HUES64 (cell line): ENCODE results near the gene POPDC2.

Source experiments
- H3K27ac ChIP-seq: 2 replicates; pipeline ENCODE4 v1.7.0; 2013; ENCODE audit warnings: low read depth, low read length, inconsistent platforms
- H3K27me3 ChIP-seq: 2 replicates; pipeline ENCODE4 v1.6.1; 2013; ENCODE audit warnings: mild to moderate bottlenecking, low read length; ENCODE audit not compliant: insufficient read depth
- H3K36me3 ChIP-seq: 2 replicates; pipeline ENCODE4 v1.6.1; 2013; ENCODE audit warnings: mild to moderate bottlenecking, low read length; ENCODE audit not compliant: insufficient read depth
- H3K4me1 ChIP-seq: 2 replicates; pipeline ENCODE4 v1.6.1; 2013; ENCODE audit warnings: mild to moderate bottlenecking, low read length, moderate library complexity; ENCODE audit not compliant: insufficient read depth
- H3K4me3 ChIP-seq: 2 replicates; pipeline ENCODE4 v1.5.1; 2013; ENCODE audit warnings: mild to moderate bottlenecking, low read length, moderate library complexity
- H3K9ac ChIP-seq: 2 replicates; pipeline ENCODE4 v1.6.1; 2013; ENCODE audit warnings: mild to moderate bottlenecking, low read depth, low read length
- H3K9me3 ChIP-seq: 2 replicates; pipeline ENCODE4 v1.6.1; 2013; ENCODE audit warnings: low read depth, low read length; ENCODE audit not compliant: insufficient read depth
- WGBS: fragments of 150-250, 120-280 bp; methylation state at CpG from one replicate; pipeline ENCODE4 v1.1.7; 2013; ENCODE audit warnings: missing lambda C conversion rate; 5-methylcytosine and 5-hydroxymethylcytosine counted together

The POPDC2 gene

GRCh38 chr3:119625451-119626153, 34.8 kb downstream of the POPDC2 start:
- Histone ChIP-seq H3K4me1 (0 out of 2 replicates have a peak, but pooled peaks cover 2% of the 10 kb centered on the region), H3K9me3 (no peaks in the 10 kb centered on the region), H3K27me3 (no peaks in the 10 kb centered on the region), H3K36me3 (no peaks in the 10 kb centered on the region), H3K4me3 (no peak overlapping the region), H3K27ac (no peak overlapping the region), H3K9ac (no peak overlapping the region)
- 61% methylated on average over 8 of the region's 8 CpGs for WGBS

- H3K9ac ChIP-seq = no peak overlapping the region
- no peaks in the 10 kb centered on the region for H3K27me3 ChIP-seq
- WGBS = 92% methylated on average over 9 of the region's 9 CpGs
- no peaks in the 10 kb centered on the region for H3K9me3 ChIP-seq
- no peaks in the 10 kb centered on the region for H3K36me3 ChIP-seq
- H3K27ac ChIP-seq = no peak overlapping the region
- H3K4me1 ChIP-seq = 0 out of 2 replicates have a peak, but pooled peaks cover 2% of the 10 kb centered on the region
- H3K4me3 ChIP-seq = no peak overlapping the region
These were observed 36.2 kb downstream of the POPDC2 start for GRCh38 chr3:119624002-119624720.

- Histone ChIP-seq H3K4me3 (no peak overlapping the region), H3K36me3 (no peaks in the 10 kb centered on the region), H3K9ac (no peak overlapping the region), H3K9me3 (no peaks in the 10 kb centered on the region), H3K27ac (no peak overlapping the region), H3K4me1 (no peaks in the 10 kb centered on the region), H3K27me3 (no peaks in the 10 kb centered on the region)
- 92% methylated on average over 5 of the region's 5 CpGs for WGBS
These were observed 39.5 kb downstream of the POPDC2 start for GRCh38 chr3:119620899-119621298.

- 86% methylated on average over 7 of the region's 7 CpGs for WGBS
- no peaks in the 10 kb centered on the region for H3K36me3 ChIP-seq
- H3K4me1 ChIP-seq = no peaks in the 10 kb centered on the region
- H3K27me3 ChIP-seq = no peaks in the 10 kb centered on the region
- H3K9me3 ChIP-seq = no peaks in the 10 kb centered on the region
- no peak overlapping the region for H3K27ac ChIP-seq
- H3K9ac ChIP-seq = no peak overlapping the region
- no peak overlapping the region for H3K4me3 ChIP-seq
These were observed 41.3 kb downstream of the POPDC2 start for GRCh38 chr3:119619094-119619493.

GRCh38 chr3:119616056-119616455, 44.3 kb downstream of the POPDC2 start:
- Histone ChIP-seq H3K36me3 (no peaks in the 10 kb centered on the region), H3K9ac (no peak overlapping the region), H3K9me3 (no peaks in the 10 kb centered on the region), H3K27ac (no peak overlapping the region), H3K27me3 (no peaks in the 10 kb centered on the region), H3K4me1 (no peaks in the 10 kb centered on the region), H3K4me3 (no peak overlapping the region)
- whole genome bisulfite sequencing = 74% methylated on average over 4 of the region's 4 CpGs

- Histone ChIP-seq H3K36me3 (no peaks in the 10 kb centered on the region), H3K27me3 (no peaks in the 10 kb centered on the region), H3K4me1 (no peaks in the 10 kb centered on the region), H3K4me3 (no peak overlapping the region), H3K27ac (no peak overlapping the region), H3K9me3 (no peaks in the 10 kb centered on the region), H3K9ac (no peak overlapping the region)
- 96% methylated on average over 4 of the region's 4 CpGs for WGBS
These were observed 46.5 kb downstream of the POPDC2 start for GRCh38 chr3:119613872-119614271.

GRCh38 chr3:119613201-119613600, 47.2 kb downstream of the POPDC2 start:
- Histone ChIP-seq H3K27me3 (no peaks in the 10 kb centered on the region), H3K9me3 (no peaks in the 10 kb centered on the region), H3K9ac (no peak overlapping the region), H3K27ac (no peak overlapping the region), H3K36me3 (no peaks in the 10 kb centered on the region), H3K4me1 (no peaks in the 10 kb centered on the region), H3K4me3 (no peak overlapping the region)
- 67% methylated on average over 1 of the region's 1 CpG for WGBS

GRCh38 chr3:119611664-119612063, 48.7 kb downstream of the POPDC2 start:
- H3K9ac ChIP-seq = no peak overlapping the region
- H3K27ac ChIP-seq = no peak overlapping the region
- H3K36me3 ChIP-seq = no peaks in the 10 kb centered on the region
- 87% methylated on average over 1 of the region's 1 CpG for WGBS
- H3K4me1 ChIP-seq = no peaks in the 10 kb centered on the region
- no peaks in the 10 kb centered on the region for H3K9me3 ChIP-seq
- no peak overlapping the region for H3K4me3 ChIP-seq
- no peaks in the 10 kb centered on the region for H3K27me3 ChIP-seq

- Histone ChIP-seq H3K4me3 (no peak overlapping the region), H3K36me3 (no peaks in the 10 kb centered on the region), H3K27ac (no peak overlapping the region), H3K27me3 (no peaks in the 10 kb centered on the region), H3K9ac (no peak overlapping the region), H3K4me1 (no peaks in the 10 kb centered on the region), H3K9me3 (no peaks in the 10 kb centered on the region)
- 67% methylated on average over 5 of the region's 6 CpGs for WGBS
These were observed 51.1 kb downstream of the POPDC2 start for GRCh38 chr3:119609301-119609700.

- H3K4me3 ChIP-seq = no peak overlapping the region
- H3K9ac ChIP-seq = no peak overlapping the region
- WGBS = 92% methylated on average over 6 of the region's 6 CpGs
These were observed 51.9 kb downstream of the POPDC2 start for GRCh38 chr3:119608405-119609000.

GRCh38 chr3:119604878-119605277, 55.5 kb downstream of the POPDC2 start:
- no peaks in the 10 kb centered on the region for H3K4me1 ChIP-seq
- H3K4me3 ChIP-seq = no peak overlapping the region
- H3K9me3 ChIP-seq = no peaks in the 10 kb centered on the region
- H3K36me3 ChIP-seq = no peaks in the 10 kb centered on the region
- no peak overlapping the region for H3K9ac ChIP-seq
- no peak overlapping the region for H3K27ac ChIP-seq
- H3K27me3 ChIP-seq = no peaks in the 10 kb centered on the region
- WGBS = 90% methylated on average over 1 of the region's 1 CpG

More at GRCh38 chr3:119608405-119609000, 51.9 kb downstream of the POPDC2 start:
- Histone ChIP-seq H3K4me1 (no peaks in the 10 kb centered on the region), H3K36me3 (no peaks in the 10 kb centered on the region), H3K27ac (no peak overlapping the region), H3K9me3 (no peaks in the 10 kb centered on the region), H3K27me3 (no peaks in the 10 kb centered on the region)
